AG08395 (cell line): ENCODE measurements around the gene CSF2.

Experiments used
- DNase-seq: peaks from one replicate; pipeline ENCODE4 v3.0.0; 2012; ENCODE audit warnings: mixed read lengths, low spot score

The CSF2 gene

GRCh38 chr5:132073231-132074013 lies at the start of gene CSF2:
CSF2 (plus strand) TSS chr5:132073789; CDS start chr5:132073824, 35 bp downstream.
- no peak for DNase-seq

GRCh38 chr5:132024117-132024435 lies 49.5 kb upstream of the CSF2 start:
- no peak for DNase-seq

GRCh38 chr5:132024789-132025402 lies 48.7 kb upstream of the CSF2 start:
- DNase-seq: no peak

GRCh38 chr5:132025403-132025971 lies 48.1 kb upstream of the CSF2 start:
- no peak for DNase-seq

- DNase-seq: no peak
These were observed 47.0 kb upstream of the CSF2 start for GRCh38 chr5:132026516-132027008.

GRCh38 chr5:132027027-132027426 lies 46.6 kb upstream of the CSF2 start:
- DNase-seq: no peak

- no peak for DNase-seq
These were observed 43.8 kb upstream of the CSF2 start for GRCh38 chr5:132029609-132030330.

- no peak for DNase-seq
These were observed 43.0 kb upstream of the CSF2 start for GRCh38 chr5:132030610-132031009.

GRCh38 chr5:132032196-132032595 lies 41.4 kb upstream of the CSF2 start:
- no peak for DNase-seq

GRCh38 chr5:132033122-132033521 lies 40.5 kb upstream of the CSF2 start:
- DNase-seq: no peak

- no peak for DNase-seq
These were observed 36.2 kb upstream of the CSF2 start for GRCh38 chr5:132037353-132037752.

- DNase-seq: no peak
These were observed 29.4 kb upstream of the CSF2 start for GRCh38 chr5:132044207-132044606.

- no peak for DNase-seq
These were observed 26.7 kb upstream of the CSF2 start for GRCh38 chr5:132046880-132047299.

GRCh38 chr5:132049093-132049492 lies 24.5 kb upstream of the CSF2 start:
- DNase-seq: no peak

- no peak for DNase-seq
These were observed 24.0 kb upstream of the CSF2 start for GRCh38 chr5:132049559-132049958.

- DNase-seq: no peak
These were observed 23.5 kb upstream of the CSF2 start for GRCh38 chr5:132050136-132050535.

- no peak for DNase-seq
These were observed 22.7 kb upstream of the CSF2 start for GRCh38 chr5:132050661-132051552.

GRCh38 chr5:132052520-132052919 lies 21.1 kb upstream of the CSF2 start:
- no peak for DNase-seq

GRCh38 chr5:132053483-132053882 lies 20.1 kb upstream of the CSF2 start:
- DNase-seq: no peak

- no peak for DNase-seq
These were observed 19.4 kb upstream of the CSF2 start for GRCh38 chr5:132054031-132054696.
